ENCODE results near the gene GRAP. TPM values are rescaled to one million over a fixed set of nuclear protein-coding genes. Genes with fewer than 3 reads are reported as not detected.

Gene GRAP
- total RNA-seq, 1 experiment from 2014 or later: not detected

- Histone ChIP-seq H3K4me3 (ENCODE audit: low read length) (no peak overlapping the region), H3F3A (ENCODE audit: low read length, unreplicated experiment) (no peaks in the 10 kb centered on the region), H3K4me1 (ENCODE audit: insufficient read depth, low read length) (peaks cover 3% of the 10 kb centered on the region; the same call in 1 of the 2 replicates), H3K9ac (ENCODE audit: low read length) (no peak overlapping the region), H3K9me3 (ENCODE audit: low read length) (no peaks in the 10 kb centered on the region), H3K9me2 (replicated peaks; ENCODE audit: low read length) (no peaks in the 10 kb centered on the region), H3K27ac (ENCODE audit: low read length) (no peak overlapping the region), H3K79me2 (ENCODE audit: low read length) (no peaks in the 10 kb centered on the region), H3K27me3 (ENCODE audit: low read length) (no peaks in the 10 kb centered on the region), H4K20me1 (ENCODE audit: low read length) (no peaks in the 10 kb centered on the region), H3K4me2 (ENCODE audit: low read length) (no peak overlapping the region), H2AFZ (ENCODE audit: low read length) (no peak overlapping the region), H3K36me3 (ENCODE audit: low read depth, low read length) (no peaks in the 10 kb centered on the region)
- DNase-seq (no peak), ATAC-seq (no peak)
- intact Hi-C loops (cut with micrococcal nuclease): no loop called here
- BruUV-seq (replicated peaks): no TSS peak
- TF ChIP-seq EZH2 (IDR thresholded peaks at IDR 0.05; ENCODE audit: low read length, unreplicated experiment): no peak
- TF ChIP-seq EZH2phosphoT487 (IDR thresholded peaks at IDR 0.05; ENCODE audit: borderline replicate concordance, low read length): no peak
- TF ChIP-seq, protein P1, sequence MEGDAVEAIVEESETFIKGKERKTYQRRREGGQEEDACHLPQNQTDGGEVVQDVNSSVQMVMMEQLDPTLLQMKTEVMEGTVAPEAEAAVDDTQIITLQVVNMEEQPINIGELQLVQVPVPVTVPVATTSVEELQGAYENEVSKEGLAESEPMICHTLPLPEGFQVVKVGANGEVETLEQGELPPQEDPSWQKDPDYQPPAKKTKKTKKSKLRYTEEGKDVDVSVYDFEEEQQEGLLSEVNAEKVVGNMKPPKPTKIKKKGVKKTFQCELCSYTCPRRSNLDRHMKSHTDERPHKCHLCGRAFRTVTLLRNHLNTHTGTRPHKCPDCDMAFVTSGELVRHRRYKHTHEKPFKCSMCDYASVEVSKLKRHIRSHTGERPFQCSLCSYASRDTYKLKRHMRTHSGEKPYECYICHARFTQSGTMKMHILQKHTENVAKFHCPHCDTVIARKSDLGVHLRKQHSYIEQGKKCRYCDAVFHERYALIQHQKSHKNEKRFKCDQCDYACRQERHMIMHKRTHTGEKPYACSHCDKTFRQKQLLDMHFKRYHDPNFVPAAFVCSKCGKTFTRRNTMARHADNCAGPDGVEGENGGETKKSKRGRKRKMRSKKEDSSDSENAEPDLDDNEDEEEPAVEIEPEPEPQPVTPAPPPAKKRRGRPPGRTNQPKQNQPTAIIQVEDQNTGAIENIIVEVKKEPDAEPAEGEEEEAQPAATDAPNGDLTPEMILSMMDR (conservative IDR thresholded peaks at IDR 0.05; ENCODE audit: low read depth, low read length): no peak
- CTCF ChIA-PET: no interaction called here
- POLR2A ChIA-PET (ENCODE audit: unreplicated experiment): no interaction called here
Measured at GRCh38 chr17:19020016-19020415, 26.7 kb downstream of the GRAP start.

DNA sequence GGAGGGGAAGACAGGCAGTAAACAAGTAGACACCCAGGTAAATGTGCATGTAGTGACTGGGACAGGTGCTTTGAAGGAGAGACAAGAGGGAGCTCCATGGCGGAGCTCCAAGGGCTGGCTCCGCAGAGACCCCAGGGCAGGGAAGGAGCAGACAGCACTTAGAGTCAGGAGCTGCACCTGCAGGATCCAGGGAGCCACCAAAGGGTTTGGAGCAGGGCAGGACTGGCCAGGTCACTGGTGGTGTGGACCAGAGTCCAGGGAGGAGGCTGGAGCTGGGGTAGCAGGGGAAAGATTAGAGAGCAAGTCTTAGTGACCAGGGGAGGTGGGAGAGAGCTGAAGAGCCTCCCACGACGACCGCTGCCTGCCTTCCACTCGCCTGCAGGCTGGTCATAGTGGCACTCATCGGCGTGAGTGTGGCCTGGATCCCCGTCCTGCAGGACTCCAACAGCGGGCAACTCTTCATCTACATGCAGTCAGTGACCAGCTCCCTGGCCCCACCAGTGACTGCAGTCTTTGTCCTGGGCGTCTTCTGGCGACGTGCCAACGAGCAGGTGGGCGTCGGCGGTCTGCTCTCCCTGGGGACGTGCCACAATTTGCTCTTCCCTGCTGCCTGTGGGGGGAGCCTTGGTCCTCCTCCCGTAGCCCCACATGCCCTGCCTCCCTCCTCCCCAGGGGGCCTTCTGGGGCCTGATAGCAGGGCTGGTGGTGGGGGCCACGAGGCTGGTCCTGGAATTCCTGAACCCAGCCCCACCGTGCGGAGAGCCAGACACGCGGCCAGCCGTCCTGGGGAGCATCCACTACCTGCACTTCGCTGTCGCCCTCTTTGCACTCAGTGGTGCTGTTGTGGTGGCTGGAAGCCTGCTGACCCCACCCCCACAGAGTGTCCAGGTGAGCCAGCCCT lies 27.5 kb downstream of the GRAP start:
- ChIA-PET CTCF (no interaction called here), POLR2A (ENCODE audit: unreplicated experiment) (no interaction called here)
- Histone ChIP-seq H3K4me1 (ENCODE audit: insufficient read depth, low read length) (no peaks in the 10 kb centered on the region), H2AFZ (ENCODE audit: low read length) (no peak overlapping the region), H3K79me2 (ENCODE audit: low read length) (no peaks in the 10 kb centered on the region), H3F3A (ENCODE audit: low read length, unreplicated experiment) (no peaks in the 10 kb centered on the region), H3K36me3 (ENCODE audit: low read depth, low read length) (no peaks in the 10 kb centered on the region), H3K9ac (ENCODE audit: low read length) (no peak overlapping the region), H4K20me1 (ENCODE audit: low read length) (no peaks in the 10 kb centered on the region), H3K4me3 (ENCODE audit: low read length) (no peak overlapping the region), H3K27ac (ENCODE audit: low read length) (no peak overlapping the region), H3K4me2 (ENCODE audit: low read length) (no peak overlapping the region), H3K27me3 (ENCODE audit: low read length) (no peaks in the 10 kb centered on the region), H3K9me2 (replicated peaks; ENCODE audit: low read length) (no peaks in the 10 kb centered on the region), H3K9me3 (ENCODE audit: low read length) (no peaks in the 10 kb centered on the region)
- no peak for ATAC-seq
- no peak for TF ChIP-seq EZH2phosphoT487 (IDR thresholded peaks at IDR 0.05; ENCODE audit: borderline replicate concordance, low read length)
- TF ChIP-seq EZH2 (IDR thresholded peaks at IDR 0.05; ENCODE audit: low read length, unreplicated experiment): no peak
- TF ChIP-seq, protein P1 (conservative IDR thresholded peaks at IDR 0.05; ENCODE audit: low read depth, low read length): no peak
- DNase-seq: no peak
- BruUV-seq (replicated peaks): no TSS peak
- intact Hi-C loops (cut with micrococcal nuclease): no loop called here

GRCh38 chr17:19018600-19018950 lies 28.2 kb downstream of the GRAP start:
- no peaks in the 10 kb centered on the region for H4K20me1 ChIP-seq (ENCODE audit: low read length)
- no peak overlapping the region for H3K27ac ChIP-seq (ENCODE audit: low read length)
- H3K9me2 ChIP-seq (replicated peaks; ENCODE audit: low read length): no peaks in the 10 kb centered on the region
- intact Hi-C loops (cut with micrococcal nuclease): no loop called here
- no peaks in the 10 kb centered on the region for H3K27me3 ChIP-seq (ENCODE audit: low read length)
- ATAC-seq: no peak
- no peaks in the 10 kb centered on the region for H3F3A ChIP-seq (ENCODE audit: low read length, unreplicated experiment)
- H3K4me2 ChIP-seq (ENCODE audit: low read length): no peak overlapping the region
- ChIA-PET CTCF (no interaction called here), POLR2A (ENCODE audit: unreplicated experiment) (no interaction called here)
- no peak overlapping the region for H3K4me3 ChIP-seq (ENCODE audit: low read length)
- H3K9ac ChIP-seq (ENCODE audit: low read length): no peak overlapping the region
- no peak overlapping the region for H2AFZ ChIP-seq (ENCODE audit: low read length)
- no peaks in the 10 kb centered on the region for H3K79me2 ChIP-seq (ENCODE audit: low read length)
- H3K36me3 ChIP-seq (ENCODE audit: low read depth, low read length): no peaks in the 10 kb centered on the region
- no peak for DNase-seq
- TF ChIP-seq EZH2 (IDR thresholded peaks at IDR 0.05; ENCODE audit: low read length, unreplicated experiment): no peak
- TF ChIP-seq EZH2phosphoT487 (IDR thresholded peaks at IDR 0.05; ENCODE audit: borderline replicate concordance, low read length): no peak
- TF ChIP-seq, protein P1 (conservative IDR thresholded peaks at IDR 0.05; ENCODE audit: low read depth, low read length): no peak
- H3K9me3 ChIP-seq (ENCODE audit: low read length): no peaks in the 10 kb centered on the region
- BruUV-seq (replicated peaks): no TSS peak
- no peaks in the 10 kb centered on the region for H3K4me1 ChIP-seq (ENCODE audit: insufficient read depth, low read length)
